ENCODE results near the gene FRMD3.

GRCh38 chr9:83570359-83570758, 32.2 kb upstream of the FRMD3 start:
- TF ChIP-seq FOXA1 (IDR thresholded peaks at IDR 0.05) (no peak), TARDBP (IDR thresholded peaks at IDR 0.05) (no peak), HDGF (IDR thresholded peaks at IDR 0.05; ENCODE audit: borderline replicate concordance) (no peak), FOXM1 (IDR thresholded peaks at IDR 0.05; ENCODE audit: borderline replicate concordance) (no peak), ELF4 (IDR thresholded peaks at IDR 0.05) (no peak), SP1 (IDR thresholded peaks at IDR 0.05) (no peak)

Data from HEK293T (cell line).